Activated naive CD4-positive, alpha-beta T cell treated with anti-CD3 and anti-CD28 coated beads for 36 hours (primary cell): ENCODE results near the gene RFX3. TPM values are rescaled to one million over a fixed set of nuclear protein-coding genes. Genes with fewer than 3 reads are reported as not detected.

Experiments
- CTCF ChIA-PET: fragments of 350-600 bp; sonication (Branson Sonifier 250); formaldehyde crosslinking; loops from one replicate; lab custom pipeline; 2021; ENCODE audit warnings: antibody characterized with exemption; lab: Charles Lee
- DNase-seq: peaks from one replicate; pipeline ENCODE4 v3.0.0-alpha.2; 2020
- H3K27ac Mint-ChIP-seq: one replicate; pipeline ENCODE4 v1.8.0; 2021; ENCODE audit warnings: mild to moderate bottlenecking, mixed read lengths
- H3K27me3 Mint-ChIP-seq: one replicate; pipeline ENCODE4 v1.8.0; 2021; ENCODE audit warnings: low read depth, mixed read lengths
- H3K36me3 Mint-ChIP-seq: one replicate; pipeline ENCODE4 v1.8.0; 2021; ENCODE audit warnings: low read depth, mixed read lengths
- H3K4me1 Mint-ChIP-seq: one replicate; pipeline ENCODE4 v1.8.0; 2021; ENCODE audit warnings: low read depth, mixed read lengths
- H3K4me3 Mint-ChIP-seq: one replicate; pipeline ENCODE4 v1.8.0; 2021; ENCODE audit warnings: mild to moderate bottlenecking, moderate library complexity, mixed read lengths
- H3K9me3 Mint-ChIP-seq: one replicate; pipeline ENCODE4 v1.8.0; 2021; ENCODE audit warnings: mixed read lengths
- intact Hi-C: fragments of 100-400 bp; cut with micrococcal nuclease; formaldehyde crosslinking; loops from one replicate; pipeline ENCODE4 v1.15.1; 2023
- total RNA-seq, 2 experiments: library from RNA; stranded (reverse); gene quantifications; one replicate each; pipeline ENCODE4 v1.2.3, GENCODE V29; 2021

The RFX3 gene
- total RNA-seq, 2 experiments from 2014 or later = 11.0 to 12.7 TPM

DNA sequence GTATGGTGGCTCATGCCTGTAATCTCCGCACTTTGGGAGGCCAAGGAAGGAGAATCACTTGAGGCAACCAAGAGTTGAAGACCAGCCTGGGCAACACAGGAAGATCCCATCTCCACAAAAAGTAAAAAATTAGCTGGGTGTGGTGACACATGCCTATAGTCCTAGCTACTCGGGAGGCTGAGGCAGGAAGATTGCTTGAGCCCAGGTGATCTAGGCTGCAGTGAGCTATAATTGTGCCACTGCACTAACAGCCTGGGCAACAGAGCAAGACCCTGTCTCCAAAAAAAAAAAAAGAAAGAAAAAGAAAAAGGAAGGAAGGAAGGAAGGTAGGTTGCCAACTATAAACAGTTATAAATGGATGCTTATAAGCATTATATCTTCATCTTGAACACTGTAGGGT, 51.0 kb downstream of the RFX3 start:
- intact Hi-C loops = loop anchor here (5.0 kb wide), 2 partner anchors 1097 to 1982 kb away; no protein-coding TSS in a partner anchor
- no peaks in the 10 kb centered on the region for H3K9me3 Mint-ChIP-seq
- H3K4me1 Mint-ChIP-seq = peaks cover 64% of the 10 kb centered on the region
- no peak overlapping the region for H3K4me3 Mint-ChIP-seq
- peaks cover 21% of the 10 kb centered on the region for H3K36me3 Mint-ChIP-seq
- peak overlapping the region; percentile 19 for H3K27ac Mint-ChIP-seq
- CTCF ChIA-PET = interaction anchor here (0.6 kb wide), 1 partner anchor 47 kb away, joined by 3 read pairs; no protein-coding TSS in a partner anchor
- H3K27me3 Mint-ChIP-seq = no peaks in the 10 kb centered on the region
- DNase-seq = no peak

DNA sequence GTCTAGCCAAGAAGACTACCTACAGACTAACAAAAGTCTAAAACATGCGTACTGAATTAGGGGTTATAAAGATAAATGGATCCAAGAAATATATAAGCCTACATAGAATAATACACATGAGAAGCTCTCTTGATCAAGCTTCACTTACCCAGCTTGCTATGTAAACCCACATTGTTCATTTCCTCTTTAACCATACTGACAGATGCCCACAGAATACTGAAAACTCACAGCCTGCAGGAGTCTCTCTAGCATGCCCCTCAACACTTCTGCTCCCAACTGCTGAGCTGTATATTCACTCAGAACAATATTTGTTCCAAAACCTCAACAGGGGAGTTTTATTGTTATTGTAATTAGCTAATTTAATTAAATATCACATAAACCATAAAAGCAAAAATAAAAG, 52.4 kb downstream of the RFX3 start:
- CTCF ChIA-PET = interaction anchor here (1.3 kb wide), 1 partner anchor 233 kb away, joined by 4 read pairs; no protein-coding TSS in a partner anchor
- Mint-ChIP-seq H3K36me3 (peaks cover 13% of the 10 kb centered on the region), H3K9me3 (no peaks in the 10 kb centered on the region), H3K4me3 (no peak overlapping the region), H3K27me3 (no peaks in the 10 kb centered on the region), H3K27ac (no peak overlapping the region), H3K4me1 (peaks cover 51% of the 10 kb centered on the region)
- intact Hi-C loops = loop anchor here (1.0 kb wide), 1 partner anchor 822 kb away; no protein-coding TSS in a partner anchor
- DNase-seq = no peak

DNA sequence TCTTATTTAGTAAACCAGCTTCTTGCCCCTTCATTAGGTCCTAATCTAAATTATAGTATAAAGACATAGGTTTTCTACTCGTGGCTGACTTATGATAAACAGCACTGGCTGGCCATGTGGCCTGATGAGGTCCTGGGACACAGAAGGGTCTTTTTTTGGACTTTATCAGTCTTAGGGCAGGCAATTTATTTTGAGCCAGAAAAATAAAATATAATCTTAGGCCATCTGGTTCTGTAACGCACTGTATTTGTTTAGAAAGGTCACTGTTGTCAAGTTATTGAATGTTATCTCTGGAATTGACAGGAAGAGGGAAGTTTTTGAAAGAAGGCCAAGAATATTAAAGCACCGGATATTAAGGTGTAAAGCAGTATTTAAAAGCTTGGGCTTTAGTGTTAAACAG, 53.9 kb downstream of the RFX3 start:
- Mint-ChIP-seq H3K27me3 (no peaks in the 10 kb centered on the region), H3K36me3 (peaks cover 6% of the 10 kb centered on the region), H3K9me3 (no peaks in the 10 kb centered on the region), H3K4me3 (no peak overlapping the region), H3K4me1 (peaks cover 44% of the 10 kb centered on the region), H3K27ac (no peak overlapping the region)
- DNase-seq = no peak
- CTCF ChIA-PET = no interaction called here
- intact Hi-C loops = no loop called here

DNA sequence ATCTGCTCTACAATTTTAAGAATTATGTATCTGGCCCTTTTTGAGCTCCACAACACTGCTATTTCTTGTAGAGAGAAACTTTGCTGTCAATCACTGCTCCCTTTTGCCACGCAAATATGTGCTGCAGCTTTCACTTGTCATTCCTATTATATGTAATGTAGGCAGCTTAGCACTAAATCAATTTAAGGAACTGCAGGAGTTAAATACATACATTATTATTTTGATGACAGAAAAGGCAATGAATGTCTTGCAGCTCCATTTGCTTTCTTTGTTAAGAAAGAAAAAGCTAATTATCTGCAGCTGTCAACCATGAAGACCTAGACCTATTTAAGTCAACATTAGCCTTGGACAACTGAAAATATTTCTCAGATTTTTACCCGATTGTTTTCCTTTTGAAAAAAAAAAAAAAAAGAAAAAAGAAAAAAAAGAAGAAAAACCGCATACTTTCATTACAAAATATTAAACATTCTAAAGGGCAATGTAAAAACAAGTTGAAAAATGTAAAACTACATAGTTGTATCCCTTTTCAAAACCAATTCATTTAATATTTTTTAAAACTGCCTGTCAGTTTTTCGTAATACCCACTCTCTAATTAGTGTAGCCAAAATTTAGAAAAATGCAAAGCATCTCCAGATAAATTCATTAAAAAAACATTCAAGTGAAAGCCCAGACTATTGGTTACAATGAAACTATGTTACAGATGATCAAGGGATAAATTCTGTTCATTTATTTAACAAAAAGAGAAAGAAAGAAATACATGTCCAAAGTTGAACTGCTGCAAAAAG, 57.2 kb downstream of the RFX3 start:
- CTCF ChIA-PET = interaction anchor here (0.8 to 2.1 kb wide), 6 partner anchors 10 to 230 kb away, joined by 3 to 12 read pairs (median 4); no protein-coding TSS in a partner anchor
- no peaks in the 10 kb centered on the region for H3K9me3 Mint-ChIP-seq
- no peak overlapping the region for H3K27ac Mint-ChIP-seq

DNA sequence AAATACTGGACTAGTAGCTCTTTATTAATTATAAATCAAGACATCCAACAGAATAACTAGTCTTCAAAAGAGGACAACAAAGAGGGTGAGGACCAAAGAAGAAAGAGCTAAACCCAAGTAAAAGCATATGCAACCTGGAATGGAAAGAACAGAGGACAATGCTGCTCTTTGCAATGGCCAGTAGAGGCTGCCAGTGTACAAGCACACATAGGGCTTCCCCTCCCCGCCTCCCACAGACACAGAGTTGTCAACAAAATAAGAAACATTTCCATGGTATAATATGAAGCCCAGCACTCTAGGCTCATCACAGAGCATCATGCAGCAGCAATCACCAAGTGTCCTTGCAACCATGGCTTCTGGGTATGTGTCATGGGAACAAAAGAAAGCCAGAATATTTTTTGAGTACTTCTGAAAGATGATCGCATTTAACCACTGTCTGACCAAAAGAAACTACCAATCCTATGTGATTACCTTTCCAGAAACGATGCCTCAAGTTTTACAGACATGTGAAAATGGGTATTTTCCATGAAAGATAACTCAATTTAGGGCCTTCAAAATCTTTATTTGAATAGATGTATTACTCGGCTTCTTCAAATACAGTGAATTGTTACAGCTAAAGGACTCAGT, 58.1 kb downstream of the RFX3 start:
- Mint-ChIP-seq H3K4me3 (no peak overlapping the region), H3K36me3 (peaks cover 9% of the 10 kb centered on the region), H3K27me3 (no peaks in the 10 kb centered on the region), H3K4me1 (peaks cover 12% of the 10 kb centered on the region), H3K27ac (no peak overlapping the region), H3K9me3 (no peaks in the 10 kb centered on the region)
- intact Hi-C loops = loop anchor here (1.0 to 5.0 kb wide), 7 partner anchors 58 to 871 kb away; no protein-coding TSS in a partner anchor
- DNase-seq = peak; percentile 75
- CTCF ChIA-PET = interaction anchor here (0.6 to 2.1 kb wide), 14 partner anchors 9 to 231 kb away, joined by 3 to 12 read pairs (median 4); no protein-coding TSS in a partner anchor

More for the DNA sequence above, 57.2 kb downstream of the RFX3 start:
- DNase-seq = no peak
- H3K4me1 Mint-ChIP-seq = peaks cover 18% of the 10 kb centered on the region
- peaks cover 9% of the 10 kb centered on the region for H3K36me3 Mint-ChIP-seq
- no peaks in the 10 kb centered on the region for H3K27me3 Mint-ChIP-seq
- no peak overlapping the region for H3K4me3 Mint-ChIP-seq
- intact Hi-C loops = loop anchor here (5.0 kb wide), 1 partner anchor 389 kb away; no protein-coding TSS in a partner anchor

DNA sequence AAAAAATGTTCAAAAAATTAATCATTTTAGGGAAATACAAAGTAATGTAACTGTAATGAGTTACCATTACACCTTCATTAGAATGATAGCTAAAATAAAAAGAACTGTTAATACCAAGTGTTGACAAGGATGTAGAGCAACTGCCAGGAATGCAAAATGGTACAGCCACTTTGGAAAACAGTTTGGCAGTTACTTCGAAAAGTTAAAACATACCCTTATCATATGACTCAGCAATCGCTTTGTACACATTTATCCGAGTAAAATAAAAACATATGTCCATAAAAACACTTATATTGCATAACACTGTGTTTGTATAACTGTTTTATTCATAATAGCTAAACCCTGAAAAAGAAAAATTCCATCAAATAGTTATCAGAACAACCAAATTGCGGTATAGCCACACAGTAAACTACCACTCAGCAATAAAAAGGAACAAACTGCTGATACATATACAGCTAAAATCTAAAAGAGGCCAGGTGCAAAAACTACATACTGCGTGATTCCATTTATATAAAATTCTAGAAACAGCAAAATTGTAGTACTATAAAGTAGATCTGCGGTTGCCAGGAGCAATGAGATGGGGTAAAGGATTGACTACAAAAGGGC, 61.7 kb downstream of the RFX3 start:
- H3K27me3 Mint-ChIP-seq = no peaks in the 10 kb centered on the region
- CTCF ChIA-PET = interaction anchor here (0.6 to 1.4 kb wide), 3 partner anchors 8 to 184 kb away, joined by 3 read pairs; no protein-coding TSS in a partner anchor
- no peak overlapping the region for H3K27ac Mint-ChIP-seq
- H3K9me3 Mint-ChIP-seq = no peaks in the 10 kb centered on the region
- H3K4me3 Mint-ChIP-seq = no peak overlapping the region
- DNase-seq = no peak
- H3K36me3 Mint-ChIP-seq = peaks cover 5% of the 10 kb centered on the region
- H3K4me1 Mint-ChIP-seq = peaks cover 10% of the 10 kb centered on the region
- intact Hi-C loops = no loop called here

DNA sequence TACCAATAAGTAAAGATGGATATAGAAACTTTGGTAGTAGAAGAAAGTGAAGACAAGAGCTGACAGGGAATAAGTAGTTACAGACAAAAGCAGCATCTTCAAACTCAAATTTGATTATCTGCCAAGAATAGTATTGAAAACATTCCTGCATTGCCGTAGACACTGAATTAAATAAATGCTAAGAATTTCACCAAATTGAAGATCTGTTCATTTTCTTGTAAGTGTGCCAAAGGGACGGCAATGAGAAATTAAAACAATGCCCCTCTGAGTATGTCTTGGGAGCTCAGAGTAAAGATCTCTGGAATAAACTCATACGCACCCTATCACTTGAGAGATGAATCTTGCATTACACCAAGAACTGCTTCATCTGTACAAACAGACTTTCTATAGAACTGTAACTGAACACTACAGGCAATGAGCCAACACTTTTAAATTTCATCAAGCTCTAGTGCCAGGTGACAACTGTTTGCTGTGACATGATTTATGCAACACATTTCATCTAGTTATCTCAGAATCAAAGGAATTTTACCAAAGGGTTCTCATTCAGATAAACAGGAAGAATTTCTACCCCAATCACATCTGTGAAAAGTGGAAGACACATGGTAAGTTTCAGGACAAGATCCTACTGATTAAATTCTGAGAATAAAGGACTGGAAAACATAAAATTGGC, 66.9 kb downstream of the RFX3 start:
- Mint-ChIP-seq H3K4me1 (peaks cover 5% of the 10 kb centered on the region), H3K4me3 (no peak overlapping the region), H3K36me3 (peaks cover 4% of the 10 kb centered on the region), H3K27ac (no peak overlapping the region), H3K9me3 (no peaks in the 10 kb centered on the region), H3K27me3 (no peaks in the 10 kb centered on the region)
- DNase-seq = no peak
- intact Hi-C loops = no loop called here
- CTCF ChIA-PET = interaction anchor here (1.4 to 2.1 kb wide), 3 partner anchors 9 to 18 kb away, joined by 3 to 6 read pairs (median 5); no protein-coding TSS in a partner anchor

DNA sequence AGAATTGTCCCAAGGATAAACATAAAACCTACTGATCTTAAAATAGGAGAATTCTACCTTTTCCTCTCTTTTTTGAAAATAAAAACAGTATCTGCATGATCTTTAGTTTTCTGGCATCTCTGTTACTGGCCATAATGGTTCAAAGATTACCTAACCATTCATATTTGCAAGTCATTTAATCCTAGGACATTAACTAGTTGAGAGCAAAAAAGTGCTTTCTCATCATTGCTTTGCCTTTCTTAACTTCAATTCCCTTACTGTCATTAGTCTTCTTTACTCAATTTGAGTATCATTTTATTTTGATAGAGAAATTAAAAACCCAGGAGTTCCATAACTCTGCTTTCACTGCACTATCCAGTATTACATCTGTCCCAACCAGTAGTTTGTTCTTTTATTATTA, 68.6 kb downstream of the RFX3 start:
- no peaks in the 10 kb centered on the region for H3K27me3 Mint-ChIP-seq
- intact Hi-C loops = no loop called here
- CTCF ChIA-PET = interaction anchor here (0.7 to 1.4 kb wide), 2 partner anchors 16 to 20 kb away, joined by 3 read pairs; no protein-coding TSS in a partner anchor
- H3K4me1 Mint-ChIP-seq = peaks cover 3% of the 10 kb centered on the region
- no peak for DNase-seq
- no peaks in the 10 kb centered on the region for H3K9me3 Mint-ChIP-seq
- no peak overlapping the region for H3K27ac Mint-ChIP-seq
- H3K36me3 Mint-ChIP-seq = peaks cover 4% of the 10 kb centered on the region
- no peak overlapping the region for H3K4me3 Mint-ChIP-seq

DNA sequence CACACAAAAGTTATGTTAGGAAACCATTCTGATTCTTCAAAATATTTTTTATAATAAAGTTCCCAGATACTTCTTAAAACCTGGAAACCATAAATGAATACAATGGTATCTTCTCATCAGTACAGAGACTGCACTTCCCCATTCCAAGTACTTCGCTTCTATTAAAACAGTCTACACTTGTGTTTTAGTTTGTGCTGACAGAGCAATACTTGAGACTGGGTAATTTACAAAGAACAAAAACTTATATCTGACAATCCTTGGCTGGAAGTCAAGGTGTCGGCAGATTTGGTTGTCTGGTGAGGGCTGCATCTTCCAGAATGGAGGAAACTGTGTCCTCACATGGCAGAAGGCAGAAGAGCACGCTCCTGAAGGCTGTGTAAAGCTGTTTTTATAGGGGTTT, 70.1 kb downstream of the RFX3 start:
- H3K4me1 Mint-ChIP-seq = peaks cover 3% of the 10 kb centered on the region
- peaks cover 7% of the 10 kb centered on the region for H3K36me3 Mint-ChIP-seq
- no peak for DNase-seq
- intact Hi-C loops = no loop called here
- H3K9me3 Mint-ChIP-seq = no peaks in the 10 kb centered on the region
- no peak overlapping the region for H3K27ac Mint-ChIP-seq
- no peak overlapping the region for H3K4me3 Mint-ChIP-seq
- no peaks in the 10 kb centered on the region for H3K27me3 Mint-ChIP-seq
- CTCF ChIA-PET = interaction anchor here (0.9 to 2.7 kb wide), 3 partner anchors 9 to 125 kb away, joined by 3 to 10 read pairs (median 3); no protein-coding TSS in a partner anchor

DNA sequence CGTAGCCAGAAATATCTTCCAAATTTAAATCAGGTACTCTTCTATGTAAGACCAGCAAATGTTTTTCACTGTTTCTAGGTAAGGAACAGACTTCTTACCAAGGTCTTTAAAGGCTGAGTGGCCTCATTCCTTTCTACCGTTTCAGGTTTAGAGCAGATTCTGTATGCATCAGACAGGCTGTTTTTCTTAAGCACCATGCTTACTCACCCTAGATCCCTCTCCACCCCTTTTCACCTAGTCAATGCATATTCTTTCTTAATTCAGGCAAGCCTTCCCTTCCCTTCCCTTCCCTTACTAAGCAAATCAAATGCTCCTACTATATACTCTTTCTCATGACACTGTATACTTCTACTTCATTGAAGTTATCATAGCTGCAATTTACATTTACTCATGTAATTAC, 70.7 kb downstream of the RFX3 start:
- Mint-ChIP-seq H3K27ac (no peak overlapping the region), H3K4me1 (peaks cover 3% of the 10 kb centered on the region), H3K9me3 (no peaks in the 10 kb centered on the region), H3K27me3 (no peaks in the 10 kb centered on the region), H3K36me3 (peaks cover 7% of the 10 kb centered on the region), H3K4me3 (no peak overlapping the region)
- no peak for DNase-seq
- intact Hi-C loops = no loop called here
- CTCF ChIA-PET = interaction anchor here (2.6 to 2.7 kb wide), 2 partner anchors 12 to 14 kb away, joined by 9 to 10 read pairs; no protein-coding TSS in a partner anchor

DNA sequence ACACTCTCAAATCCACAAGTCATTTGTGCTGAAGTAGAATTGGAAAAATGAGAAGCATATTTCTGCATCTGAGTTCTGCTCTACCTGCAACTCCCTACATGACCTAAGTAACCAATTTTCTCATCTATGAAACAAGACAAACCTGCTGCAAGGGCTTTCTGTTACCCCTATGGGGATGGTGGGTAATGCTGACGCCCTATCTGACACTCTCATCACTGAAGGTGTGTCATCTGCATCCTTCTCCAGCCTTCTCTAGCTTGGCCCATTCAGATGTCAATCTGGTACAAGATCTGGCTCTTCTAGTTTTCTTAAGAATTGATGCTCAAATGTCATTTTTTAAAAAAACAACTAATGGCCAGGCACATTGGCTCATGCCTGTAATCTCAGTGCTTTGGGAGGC, 73.8 kb downstream of the RFX3 start:
- no peak for DNase-seq
- Mint-ChIP-seq H3K36me3 (peaks cover 7% of the 10 kb centered on the region), H3K27ac (no peak overlapping the region), H3K4me3 (no peak overlapping the region), H3K27me3 (no peaks in the 10 kb centered on the region), H3K9me3 (no peaks in the 10 kb centered on the region), H3K4me1 (peaks cover 6% of the 10 kb centered on the region)
- intact Hi-C loops = no loop called here
- CTCF ChIA-PET = interaction anchor here (0.8 to 1.5 kb wide), 3 partner anchors 8 to 211 kb away, joined by 4 to 9 read pairs (median 4); no protein-coding TSS in a partner anchor
